ENCODE measurements around the gene COL26A1.
"Not testable (repeated sequence)": the region's sequence is repeated elsewhere in the genome, so short reads cannot be mapped to it uniquely, and the experiment has no call there.

COL26A1 gene

DNA sequence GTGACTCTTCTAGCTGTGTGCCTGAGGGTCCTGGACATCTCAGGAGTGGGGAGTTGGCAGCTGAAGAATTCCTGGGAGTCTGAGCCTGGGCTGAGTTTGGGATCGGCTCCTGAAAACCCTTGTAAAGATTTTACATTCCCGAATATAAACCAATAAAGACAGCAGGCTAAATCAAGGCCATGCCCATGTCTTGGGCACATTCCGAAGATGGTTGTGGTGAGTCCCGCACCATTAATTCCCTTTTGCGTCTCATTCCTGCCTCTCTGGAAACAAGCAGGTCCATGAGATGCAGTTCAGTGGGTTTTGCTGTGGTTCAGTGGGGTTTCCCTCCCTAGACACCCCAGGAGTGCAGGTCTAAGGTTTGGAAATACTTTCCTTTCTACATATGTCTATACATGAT, 90.9 kb downstream of the COL26A1 start:
- DNase-seq = no peak

DNA sequence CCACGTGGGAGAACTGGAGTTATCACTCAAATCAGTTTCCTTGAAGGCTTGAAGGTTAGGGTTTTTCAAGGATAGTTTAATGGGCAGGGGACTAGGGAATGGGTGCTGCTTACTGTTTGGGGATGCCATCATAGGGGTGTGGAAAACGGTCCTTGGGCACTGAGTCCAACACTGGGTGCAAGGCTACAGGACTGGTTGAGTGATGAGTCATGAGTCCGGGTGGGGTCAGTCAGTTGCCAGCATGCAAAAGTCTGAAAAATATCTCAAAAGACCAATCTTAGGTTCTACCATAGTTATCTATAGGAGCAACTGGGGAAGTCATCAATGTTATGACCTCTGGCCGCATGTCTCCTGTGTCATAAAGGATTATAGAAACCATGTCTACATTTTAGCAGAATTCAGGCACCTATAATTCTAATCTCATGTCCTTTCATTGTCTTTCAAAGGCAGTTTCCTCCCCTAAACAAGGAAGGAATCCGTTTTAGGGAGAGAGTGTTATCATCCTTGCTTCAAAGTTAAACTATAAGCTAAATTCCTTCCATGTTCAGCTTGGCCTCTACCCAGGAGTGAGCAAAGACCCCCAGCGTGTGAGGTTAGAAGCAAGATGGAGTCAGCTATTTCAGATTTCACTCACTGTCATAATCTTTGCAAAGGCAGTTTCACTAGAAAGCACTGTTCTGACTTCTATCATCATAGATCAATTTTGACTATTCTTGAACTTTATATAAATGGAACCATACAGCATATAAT, 94.5 kb downstream of the COL26A1 start:
- no peak for DNase-seq

DNA sequence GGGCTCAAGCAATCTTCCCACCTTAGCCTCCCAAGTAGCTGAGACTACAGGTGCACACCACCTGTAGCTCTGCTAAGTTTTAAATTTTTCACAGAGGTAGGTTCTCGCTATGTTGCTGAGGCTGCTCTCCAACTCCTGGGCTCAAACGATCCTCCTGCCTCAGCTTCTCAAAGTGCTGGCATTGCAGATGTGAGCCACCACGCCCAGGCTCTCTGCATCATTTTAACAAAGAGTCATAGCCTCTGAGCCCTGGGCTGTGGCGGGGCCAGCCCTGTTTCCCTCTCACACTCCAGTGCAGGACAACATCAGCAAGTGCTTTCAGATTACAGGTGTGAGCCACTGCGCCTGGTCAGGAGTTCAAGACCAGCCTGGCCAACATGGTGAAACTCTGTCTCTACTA, 102.5 kb downstream of the COL26A1 start:
- DNase-seq = no peak

DNA sequence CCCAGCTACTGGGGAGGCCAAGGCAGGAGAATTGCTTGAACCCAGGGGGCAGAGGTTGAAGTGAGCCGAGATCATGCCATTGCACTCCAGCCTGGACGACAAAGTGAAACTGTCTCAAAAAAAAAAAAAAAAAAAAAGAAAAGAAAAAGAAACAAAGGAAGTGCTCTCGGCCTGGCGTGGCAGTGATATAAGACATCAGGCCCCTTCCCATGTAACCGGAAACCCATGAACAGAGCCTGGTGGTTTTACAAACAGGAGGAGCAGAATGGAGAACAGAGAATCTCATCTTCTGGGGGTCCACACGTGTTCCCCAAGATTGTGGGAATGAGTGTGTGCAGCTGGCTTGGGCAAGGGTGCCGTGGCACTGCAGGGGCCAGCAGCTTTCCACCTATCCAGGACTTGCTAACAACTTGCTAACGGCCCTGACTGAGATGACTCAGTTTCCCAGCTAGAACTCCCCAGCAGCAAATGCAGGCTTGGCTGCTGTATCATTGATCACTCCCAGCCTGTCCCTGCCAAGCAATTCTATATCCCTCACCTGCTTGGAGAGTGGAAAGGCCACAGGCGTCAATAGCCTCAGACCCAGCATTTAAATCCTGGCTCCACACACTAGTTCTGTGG, 103.0 kb downstream of the COL26A1 start:
- DNase-seq = no peak

DNA sequence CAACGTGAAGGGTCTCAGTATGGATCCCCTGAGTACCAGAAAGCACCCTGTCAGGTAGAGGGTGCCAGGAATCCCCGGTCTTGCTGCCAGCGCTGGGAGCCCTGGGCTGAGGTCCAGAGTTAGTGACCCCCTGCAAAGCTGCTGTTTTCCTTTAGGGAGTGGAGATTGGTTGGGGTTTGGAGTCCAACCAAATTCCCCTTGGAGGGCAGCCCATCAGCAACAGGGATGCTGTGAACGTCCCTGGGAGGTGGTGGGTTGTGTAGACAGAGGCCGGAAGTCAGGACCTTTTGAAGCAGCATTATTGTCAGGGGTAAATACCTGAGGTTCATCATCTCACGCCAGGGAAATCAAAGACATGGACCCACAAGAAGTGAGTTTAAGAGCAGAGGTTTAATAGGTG, 104.2 kb downstream of the COL26A1 start:
- DNase-seq = no peak

DNA sequence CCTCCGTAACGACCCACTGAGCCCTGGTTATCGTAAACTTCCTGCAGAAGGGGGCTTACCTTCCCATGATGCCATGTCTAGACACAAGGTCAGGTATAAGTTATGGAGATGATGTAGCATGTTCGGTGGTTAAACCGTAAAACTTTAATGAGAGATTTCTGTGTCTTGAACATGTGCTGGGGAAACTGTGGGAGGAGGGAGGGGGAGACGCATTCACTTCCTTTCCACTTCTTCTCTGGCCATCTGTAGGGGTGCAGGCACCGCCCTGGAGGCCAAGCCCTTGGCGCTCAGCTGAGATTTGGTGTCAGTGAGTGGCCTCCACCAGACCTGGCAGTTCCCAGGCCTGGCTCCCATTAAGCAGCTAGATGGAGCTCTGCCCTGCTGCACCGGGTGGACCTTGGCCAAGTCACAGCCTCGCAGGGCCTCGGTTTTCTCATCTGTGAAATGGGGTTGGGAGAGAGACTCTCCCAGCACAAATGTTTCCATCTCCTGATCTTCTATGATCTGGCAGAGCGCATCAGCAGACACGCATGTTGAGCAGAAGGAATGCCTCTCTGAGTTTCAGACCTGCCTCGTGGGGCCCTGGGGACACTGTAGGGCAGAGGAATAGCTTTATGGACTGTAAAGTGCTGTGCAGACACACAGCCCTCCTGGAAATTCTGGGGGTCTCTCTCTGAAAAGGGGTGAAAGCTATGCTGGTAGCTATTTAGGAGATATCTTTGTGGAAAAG, 106.0 kb downstream of the COL26A1 start:
- no peak for DNase-seq

DNA sequence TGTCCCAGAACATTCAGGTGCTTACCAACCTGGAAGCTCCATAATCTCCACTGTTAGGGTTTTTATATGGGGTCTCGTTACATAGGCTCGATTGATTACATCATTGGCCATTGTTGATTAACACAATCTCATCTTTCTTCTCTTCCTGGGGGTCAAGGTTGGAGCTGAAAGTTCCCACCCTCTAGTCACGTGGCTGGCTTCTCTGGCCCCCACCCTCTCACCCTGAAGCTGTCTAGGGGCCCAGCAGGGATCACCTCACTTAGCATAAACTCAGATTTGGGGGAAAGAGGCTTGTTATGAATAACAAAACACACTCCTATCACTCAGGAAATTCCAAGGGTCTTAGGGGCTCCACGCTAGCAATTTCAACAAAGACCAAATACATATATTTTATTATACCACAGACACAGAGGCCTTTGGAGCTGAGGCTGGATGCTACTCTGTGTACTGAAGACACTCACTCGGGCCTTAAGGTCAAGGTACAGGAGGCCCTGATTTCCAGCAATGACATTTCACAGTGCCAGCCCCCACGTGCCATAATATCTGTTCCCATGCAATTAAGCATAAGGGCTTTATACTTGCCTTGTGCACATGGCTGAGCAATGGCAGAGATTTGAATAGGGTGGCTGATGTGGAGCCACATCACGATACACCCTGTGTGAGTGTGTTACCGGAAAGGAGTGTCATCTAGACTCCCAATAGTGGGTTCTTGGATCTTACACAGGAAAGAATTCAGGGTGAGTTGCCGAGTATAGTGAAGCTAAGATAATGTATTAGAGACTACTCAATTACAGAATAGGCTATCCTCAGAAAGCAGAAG, 108.2 kb downstream of the COL26A1 start:
- DNase-seq = no peak

DNA sequence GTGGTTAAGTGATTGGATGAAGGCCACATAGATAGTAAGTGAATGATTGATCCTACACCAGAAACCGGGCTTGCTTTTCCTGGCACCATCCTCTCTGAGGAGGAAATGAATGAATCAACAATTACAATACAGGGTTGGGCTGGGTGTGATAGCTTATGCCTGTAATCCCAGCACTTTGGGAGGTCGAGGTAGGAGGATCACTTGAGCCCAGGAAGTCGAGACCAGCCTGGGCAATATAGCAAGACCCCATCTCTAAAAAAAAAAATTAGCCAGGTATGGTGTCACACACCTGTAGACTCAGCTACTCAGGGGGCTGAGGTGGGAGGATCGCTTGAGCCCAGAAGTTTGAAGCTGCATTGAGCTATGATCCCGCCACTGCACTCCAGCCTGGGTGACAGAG, 111.5 kb downstream of the COL26A1 start:
- no peak for DNase-seq

DNA sequence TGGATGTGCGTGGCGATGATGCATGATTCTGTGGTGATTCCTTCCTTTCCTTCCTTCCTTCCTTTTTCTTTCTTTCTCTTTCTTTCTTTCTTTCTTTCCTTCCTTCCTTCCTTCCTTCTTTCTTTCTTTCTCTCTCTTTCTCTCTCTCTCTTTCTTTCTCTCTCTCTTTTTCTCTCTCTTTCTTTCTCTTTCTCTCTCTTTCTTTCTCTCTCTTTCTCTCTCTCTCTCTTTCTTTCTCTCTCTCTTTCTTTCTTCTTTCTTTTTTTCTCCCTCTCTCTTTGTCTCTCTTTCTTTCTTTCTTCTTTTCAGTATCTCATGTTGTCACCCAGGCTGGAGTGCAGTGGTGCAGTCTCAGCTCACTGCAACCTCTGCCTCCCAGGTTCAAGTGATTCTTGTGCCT, 113.0 kb downstream of the COL26A1 start:
- DNase-seq = not testable (repeated sequence)

DNA sequence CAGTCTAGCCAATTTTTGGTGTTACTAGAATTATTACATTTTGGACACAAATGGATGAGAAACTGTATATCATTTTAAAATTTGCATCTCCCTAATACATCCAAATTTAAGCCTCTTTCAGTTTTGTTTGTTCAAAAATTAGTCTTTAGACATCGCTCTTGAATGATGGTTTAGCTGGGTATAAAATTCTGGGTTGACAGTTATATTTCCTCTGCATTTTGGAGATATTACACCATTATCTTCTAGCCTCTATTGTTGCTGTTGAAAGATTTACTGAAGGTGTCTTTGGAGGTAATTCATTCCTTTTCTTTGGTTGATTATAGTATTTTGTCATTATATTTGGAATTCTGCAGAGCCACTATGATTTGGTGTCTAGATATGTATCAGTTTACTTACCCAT, 116.5 kb downstream of the COL26A1 start:
- no peak for DNase-seq

DNA sequence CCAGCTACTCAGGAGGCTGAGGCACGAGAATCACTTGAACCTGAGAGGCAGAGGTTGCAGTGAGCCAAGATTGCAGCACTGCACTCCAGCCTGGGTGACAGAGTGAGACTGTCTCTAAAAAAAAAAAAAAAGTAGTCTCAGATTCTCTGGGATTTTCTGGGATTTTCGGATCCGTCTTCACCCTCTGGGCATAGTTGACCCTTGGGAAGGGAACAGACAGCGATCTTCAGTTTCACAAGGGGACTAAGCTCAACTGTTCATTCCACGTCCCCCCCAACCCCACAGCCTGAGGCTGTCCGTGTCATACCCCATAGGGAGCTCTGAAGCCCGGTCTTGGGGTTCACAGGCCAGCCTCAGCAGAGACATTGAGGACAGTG, 123.4 kb downstream of the COL26A1 start:
- DNase-seq = not testable (repeated sequence)

DNA sequence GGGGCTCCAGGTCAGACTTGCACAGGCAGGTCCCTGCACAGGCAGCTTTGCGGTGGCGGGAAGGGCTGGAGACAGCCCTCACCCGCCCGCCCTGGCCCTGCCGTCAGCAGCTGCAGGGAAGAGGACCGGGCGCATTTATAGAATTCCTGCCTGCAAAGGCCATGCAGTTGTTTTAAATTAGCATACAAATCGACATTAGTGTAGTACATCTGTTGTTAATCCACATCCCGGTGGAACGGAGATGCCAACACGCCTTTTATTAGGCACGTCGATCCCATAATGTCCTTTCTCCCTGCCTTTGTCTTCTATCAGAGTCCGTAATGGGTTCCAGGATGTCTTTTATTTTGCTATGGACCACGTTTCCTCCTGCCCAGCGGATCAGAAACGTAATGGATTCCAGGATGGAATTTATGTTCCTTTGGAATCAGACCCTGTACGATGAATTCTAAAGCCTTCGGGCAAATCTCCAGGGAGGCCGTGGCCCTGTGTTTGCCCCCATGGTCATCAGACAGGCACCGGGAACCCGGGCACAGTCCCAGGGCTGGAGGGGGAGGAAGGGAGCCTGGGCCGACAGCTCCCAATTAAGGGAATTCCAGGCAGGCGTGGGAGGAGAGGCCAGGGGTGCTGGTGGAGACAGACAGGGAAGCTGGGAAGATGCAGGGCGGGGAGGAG, 123.9 kb downstream of the COL26A1 start:
- DNase-seq = no peak

DNA sequence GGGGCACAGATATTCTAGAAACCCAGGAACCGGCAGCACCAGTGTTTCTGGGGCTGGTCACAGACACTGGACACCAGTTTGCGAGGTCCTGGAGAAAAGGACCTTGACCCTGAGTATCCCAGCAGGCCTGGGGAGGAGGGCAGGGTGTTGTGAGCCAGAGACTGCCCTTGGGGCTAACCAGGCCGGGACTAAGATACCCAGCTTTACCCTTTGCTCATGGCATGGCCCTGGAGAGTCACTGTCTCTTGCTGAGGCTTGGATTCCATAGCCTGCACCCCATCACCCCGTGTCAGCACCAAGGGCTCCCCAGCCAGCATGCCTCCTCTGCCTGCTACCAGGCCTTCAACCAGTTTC, 124.4 kb downstream of the COL26A1 start:
- DNase-seq = no peak

DNA sequence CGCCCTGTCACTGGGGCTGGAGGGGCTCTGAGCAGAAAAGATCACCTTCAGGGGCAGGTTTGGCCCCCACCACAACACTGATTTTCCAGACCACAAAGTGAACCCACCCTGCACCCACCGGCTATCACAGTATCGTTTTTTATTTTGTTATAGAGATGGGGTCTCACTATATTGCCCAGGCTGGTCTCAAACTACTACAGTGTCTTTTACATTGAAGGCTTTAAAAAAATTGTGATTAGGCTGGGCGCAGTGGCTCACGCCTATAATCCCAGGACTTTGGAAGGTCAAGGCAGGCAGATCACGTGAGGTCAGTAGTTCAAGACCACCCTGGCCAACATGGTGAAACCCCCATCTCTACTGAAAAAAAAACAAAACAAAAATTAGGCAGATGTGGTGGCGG, 125.1 kb downstream of the COL26A1 start:
- DNase-seq = no peak

DNA sequence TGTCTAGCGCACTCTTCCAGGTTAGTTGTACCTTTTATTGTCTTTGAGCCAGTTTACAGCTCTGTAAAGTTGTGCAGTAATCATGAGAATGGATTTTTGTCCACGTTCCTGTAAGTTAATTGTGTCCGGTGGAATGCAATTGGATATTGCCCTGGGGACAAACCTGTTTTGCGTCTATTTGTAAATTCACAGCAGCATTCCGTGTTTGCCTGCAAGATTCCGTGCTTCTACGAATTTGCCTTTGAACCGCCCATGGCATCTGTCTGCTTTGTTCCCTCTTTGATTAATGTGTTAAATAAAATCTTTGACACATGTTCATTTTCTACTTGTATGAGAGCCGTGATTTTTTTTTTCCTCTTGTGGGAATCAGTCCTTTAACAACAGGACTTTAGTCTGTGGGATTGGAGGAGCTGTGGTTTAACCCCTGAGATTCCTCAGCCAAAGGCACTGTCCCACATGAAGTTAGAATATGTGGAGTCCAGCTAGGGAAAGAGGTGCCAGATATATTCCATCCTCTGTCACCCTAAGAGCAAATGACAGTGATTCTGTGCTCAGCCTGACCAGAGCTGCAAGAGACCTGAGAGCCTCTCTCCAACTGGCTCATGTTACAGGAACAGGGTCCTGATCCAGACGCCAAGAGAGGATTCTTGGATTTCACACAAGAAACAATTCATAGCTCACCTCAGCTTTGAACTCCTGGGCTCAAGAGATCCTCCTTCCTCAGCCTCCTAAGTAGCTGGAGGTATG, 126.3 kb downstream of the COL26A1 start:
- DNase-seq = no peak

DNA sequence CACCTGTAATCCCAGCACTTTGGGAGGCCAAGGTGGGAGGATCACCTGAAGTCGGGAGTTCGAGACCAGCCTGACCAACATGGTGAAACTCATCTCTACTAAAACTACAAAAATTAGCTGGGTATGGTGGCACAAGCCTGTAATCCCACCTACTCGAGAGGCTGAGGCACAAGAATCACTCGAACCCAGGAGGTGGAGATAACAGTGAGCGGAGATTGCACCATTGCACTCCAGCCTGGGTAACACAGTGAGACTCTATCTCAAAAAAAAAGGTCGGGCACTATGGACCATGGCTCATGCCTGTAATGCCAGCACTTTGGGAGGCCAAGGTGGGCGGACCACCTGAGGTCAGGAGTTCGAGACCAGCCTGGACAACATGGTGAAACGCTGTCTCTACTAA, 127.8 kb downstream of the COL26A1 start:
- not testable (repeated sequence) for DNase-seq

DNA sequence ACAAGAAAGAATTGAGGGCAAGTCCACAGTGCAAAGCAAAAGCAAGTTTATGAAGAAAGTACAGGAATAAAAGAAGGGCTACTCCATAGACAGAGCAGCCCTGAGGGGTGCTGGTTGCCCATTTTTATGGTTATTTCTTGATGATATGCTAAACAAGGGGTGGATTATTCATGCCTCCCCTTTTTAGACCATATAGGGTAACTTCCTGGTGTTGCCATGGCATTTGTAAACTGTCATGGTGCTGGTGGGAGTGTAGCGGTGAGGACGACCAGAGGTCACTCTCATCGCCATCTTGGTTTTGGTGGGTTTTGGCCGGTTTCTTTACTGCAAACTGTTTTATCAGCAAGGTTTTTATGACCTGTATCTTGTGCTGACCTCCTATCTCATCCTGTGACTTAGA, 128.8 kb downstream of the COL26A1 start:
- DNase-seq = not testable (repeated sequence)

DNA sequence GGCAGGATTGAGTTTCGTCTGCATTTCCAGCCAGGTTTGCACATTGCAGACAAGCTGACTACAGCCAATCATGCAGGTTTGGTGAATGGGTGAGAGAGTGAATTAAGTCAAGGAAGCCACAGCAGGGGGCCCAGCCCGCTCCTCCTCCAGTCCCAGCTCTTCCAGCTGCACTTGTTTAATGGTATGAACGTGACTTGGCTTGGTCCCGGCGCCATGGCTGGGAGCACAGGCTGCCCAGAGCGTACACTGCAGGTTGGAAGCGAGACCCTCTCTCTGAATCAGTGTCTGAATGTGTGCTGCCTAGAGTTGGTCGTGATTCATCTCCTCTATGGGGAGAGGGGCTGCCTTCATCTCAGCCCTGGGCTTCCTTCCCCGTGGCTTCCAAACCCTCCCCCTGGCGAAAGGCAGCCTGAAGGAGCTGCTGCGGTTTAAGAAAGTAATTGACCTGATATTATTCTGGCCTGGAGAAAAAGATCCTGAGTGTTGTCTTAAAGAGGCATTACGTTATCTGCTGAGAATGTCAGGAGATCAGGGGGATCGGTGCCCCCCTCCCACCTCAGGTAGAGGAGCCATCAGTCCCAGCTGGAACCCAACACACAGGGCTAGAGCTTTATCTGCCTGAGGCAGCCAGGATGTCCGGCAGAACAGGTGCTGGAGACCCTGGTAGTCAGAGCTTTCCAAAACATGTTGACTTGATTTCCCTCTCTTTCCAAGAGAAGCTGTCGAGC, 132.1 kb downstream of the COL26A1 start:
- DNase-seq = no peak

DNA sequence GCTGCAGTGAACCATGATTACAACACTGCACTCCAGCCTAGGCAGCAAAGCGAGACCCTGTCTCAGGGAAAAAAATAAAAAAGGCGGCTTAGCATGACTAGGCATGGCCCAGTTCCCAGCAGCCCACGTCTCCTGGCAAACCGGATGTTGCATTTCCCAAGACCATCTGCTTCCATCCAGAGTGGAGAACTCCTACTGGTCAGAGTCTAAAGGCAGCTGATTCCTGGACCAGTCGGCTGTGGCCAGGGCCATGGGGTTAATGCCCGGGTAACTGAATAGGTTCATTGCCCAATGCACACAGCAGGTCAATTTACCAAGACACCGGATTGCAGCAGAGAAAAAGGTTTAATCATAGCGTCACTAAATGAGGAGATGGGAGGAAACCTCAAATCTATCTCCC, 133.3 kb downstream of the COL26A1 start:
- DNase-seq = no peak

DNA sequence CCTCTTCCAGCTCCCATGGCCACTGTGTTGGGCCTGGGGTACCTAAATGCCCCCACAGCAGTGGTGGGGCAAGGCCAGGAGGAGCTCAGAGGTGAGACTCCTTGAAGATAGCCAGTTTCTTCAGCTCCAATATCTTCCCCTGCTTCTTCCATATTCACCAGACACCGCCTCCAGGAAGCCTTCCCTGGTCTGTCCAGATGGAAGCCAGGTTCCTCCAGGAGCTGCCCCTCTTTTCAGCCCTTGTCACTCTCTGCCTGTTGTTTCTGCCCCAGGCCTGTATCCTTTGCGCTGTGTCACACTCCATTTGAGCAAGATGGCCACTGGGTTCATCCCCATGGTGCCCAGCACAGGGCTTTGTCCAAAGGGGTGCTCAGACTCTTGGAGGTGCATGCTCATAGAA, 138.7 kb downstream of the COL26A1 start:
- DNase-seq = no peak

DNA sequence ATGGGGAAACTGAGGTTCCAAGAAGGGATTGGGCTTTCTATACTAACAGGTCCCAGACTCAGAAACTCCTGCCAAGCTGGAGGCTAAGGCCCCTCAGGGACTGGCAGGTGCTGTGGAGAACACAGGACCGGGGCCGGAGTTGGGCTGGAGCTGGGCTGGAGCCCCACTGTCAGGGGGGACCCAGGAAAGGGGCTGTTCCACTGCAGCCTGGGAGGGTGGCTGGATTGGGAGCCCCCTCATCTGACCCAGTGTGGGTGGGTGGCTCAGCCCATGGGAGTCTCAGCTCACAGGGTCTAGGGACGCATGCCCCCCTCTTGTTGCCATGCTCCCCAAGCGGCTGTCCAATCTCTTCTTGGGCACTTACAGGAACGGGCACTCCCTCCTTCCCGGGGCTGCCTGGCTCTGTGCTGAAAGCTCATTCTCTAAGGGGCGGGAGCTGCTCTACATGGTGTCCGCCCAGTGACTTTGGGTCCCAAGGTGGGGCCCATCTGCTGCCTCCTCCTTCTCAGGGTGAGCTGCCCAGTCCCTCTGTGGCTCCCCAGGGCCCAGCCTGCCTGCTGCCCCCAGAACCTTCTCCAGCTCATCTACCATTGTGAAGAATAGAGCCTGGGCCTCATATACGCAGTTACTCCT, 139.9 kb downstream of the COL26A1 start:
- no peak for DNase-seq
